ENCODE data around the gene GPR87.

GPR87 gene

DNA sequence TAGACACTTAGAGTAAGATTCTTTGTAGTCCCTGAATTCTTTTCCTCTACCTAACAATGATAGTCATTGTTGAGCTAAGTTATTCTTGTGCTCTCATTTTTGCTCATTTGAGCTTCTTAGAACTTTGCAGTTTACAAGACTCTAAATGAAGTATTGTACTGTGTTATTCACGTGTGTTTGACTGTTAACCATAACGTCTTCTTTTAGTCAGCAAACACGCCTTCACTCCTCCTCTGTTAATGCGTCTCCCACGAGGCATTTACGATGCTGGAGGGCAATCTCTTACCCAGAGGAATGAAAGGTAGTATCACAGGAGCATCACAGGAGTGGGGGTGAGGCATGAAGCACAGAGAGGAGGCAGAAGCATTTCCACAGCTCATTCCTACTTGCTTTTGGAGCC lies 23.5 kb downstream of the GPR87 start:
- DNase-seq (ENCODE audit: low read depth) = no peak
- no peak overlapping the region for H3K4me3 ChIP-seq (ENCODE audit: low read depth, low read length)
- TF ChIP-seq, protein P1, sequence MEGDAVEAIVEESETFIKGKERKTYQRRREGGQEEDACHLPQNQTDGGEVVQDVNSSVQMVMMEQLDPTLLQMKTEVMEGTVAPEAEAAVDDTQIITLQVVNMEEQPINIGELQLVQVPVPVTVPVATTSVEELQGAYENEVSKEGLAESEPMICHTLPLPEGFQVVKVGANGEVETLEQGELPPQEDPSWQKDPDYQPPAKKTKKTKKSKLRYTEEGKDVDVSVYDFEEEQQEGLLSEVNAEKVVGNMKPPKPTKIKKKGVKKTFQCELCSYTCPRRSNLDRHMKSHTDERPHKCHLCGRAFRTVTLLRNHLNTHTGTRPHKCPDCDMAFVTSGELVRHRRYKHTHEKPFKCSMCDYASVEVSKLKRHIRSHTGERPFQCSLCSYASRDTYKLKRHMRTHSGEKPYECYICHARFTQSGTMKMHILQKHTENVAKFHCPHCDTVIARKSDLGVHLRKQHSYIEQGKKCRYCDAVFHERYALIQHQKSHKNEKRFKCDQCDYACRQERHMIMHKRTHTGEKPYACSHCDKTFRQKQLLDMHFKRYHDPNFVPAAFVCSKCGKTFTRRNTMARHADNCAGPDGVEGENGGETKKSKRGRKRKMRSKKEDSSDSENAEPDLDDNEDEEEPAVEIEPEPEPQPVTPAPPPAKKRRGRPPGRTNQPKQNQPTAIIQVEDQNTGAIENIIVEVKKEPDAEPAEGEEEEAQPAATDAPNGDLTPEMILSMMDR (IDR thresholded peaks at IDR 0.05; ENCODE audit: low read depth, low read length, missing control alignments) = no peak

DNA sequence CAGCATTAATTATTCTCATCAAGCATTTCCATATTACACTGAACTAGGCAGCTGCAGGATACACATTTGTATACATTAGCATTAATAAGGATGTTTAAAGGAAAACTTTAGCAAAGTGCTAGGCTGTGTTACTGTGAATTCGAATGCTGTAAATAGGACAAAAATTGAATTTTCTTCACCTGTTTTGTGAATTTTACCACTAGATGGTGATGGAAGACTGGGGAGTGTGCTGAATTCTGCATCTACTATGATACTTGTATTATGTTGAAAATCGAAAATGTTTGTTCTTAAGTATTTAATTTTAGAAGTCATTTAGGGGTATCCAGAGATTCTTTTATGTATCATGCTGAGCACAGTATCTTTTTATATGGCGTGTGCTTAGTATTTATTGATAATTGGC lies 25.9 kb downstream of the GPR87 start:
- H3K4me3 ChIP-seq (ENCODE audit: low read depth, low read length) = no peak overlapping the region
- DNase-seq (ENCODE audit: low read depth) = no peak
- TF ChIP-seq, protein P1 (IDR thresholded peaks at IDR 0.05; ENCODE audit: low read depth, low read length, missing control alignments) = peak; percentile 39

DNA sequence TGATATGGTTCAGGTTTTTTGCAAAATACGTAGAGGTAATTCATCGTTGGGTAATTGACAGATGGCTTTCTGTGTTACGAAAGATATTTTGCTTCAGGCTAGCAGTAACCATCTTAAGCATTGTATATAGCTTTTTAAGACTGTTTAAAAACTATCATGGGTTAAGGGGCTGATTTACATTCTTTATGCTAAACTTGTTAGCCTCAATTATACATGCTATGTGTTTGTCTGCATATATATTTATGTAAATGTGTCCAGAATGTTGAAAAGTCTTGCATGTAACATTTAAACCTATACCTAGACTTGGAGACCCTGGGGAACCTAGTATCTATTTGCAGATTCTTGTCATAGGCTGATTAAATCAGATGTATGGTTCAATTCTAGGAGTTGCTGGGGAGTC lies 27.2 kb downstream of the GPR87 start:
- no peak overlapping the region for H3K4me3 ChIP-seq (ENCODE audit: low read depth, low read length)
- TF ChIP-seq, protein P1 (IDR thresholded peaks at IDR 0.05; ENCODE audit: low read depth, low read length, missing control alignments) = no peak
- DNase-seq (ENCODE audit: low read depth) = no peak

DNA sequence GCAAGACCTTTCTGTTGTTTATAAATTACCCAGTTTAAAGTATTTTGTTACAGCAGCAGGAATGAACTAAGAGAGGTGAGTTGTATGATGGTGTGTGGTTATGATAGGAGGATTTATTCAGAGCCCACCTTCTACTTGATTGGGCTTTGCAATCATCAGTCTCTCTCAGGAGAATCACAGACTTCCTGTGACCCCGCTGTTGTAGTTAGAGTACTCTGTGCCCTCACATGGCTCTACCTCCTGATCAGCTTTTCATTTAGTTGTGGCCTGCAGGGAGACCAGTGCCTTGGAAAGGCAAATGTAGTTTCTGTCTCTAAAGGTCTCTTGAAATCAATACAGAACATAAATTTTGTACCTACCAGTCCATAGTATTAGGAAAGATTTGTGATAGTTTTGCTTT lies 30.7 kb downstream of the GPR87 start:
- no peak overlapping the region for H3K4me3 ChIP-seq (ENCODE audit: low read depth, low read length)
- TF ChIP-seq, protein P1 (IDR thresholded peaks at IDR 0.05; ENCODE audit: low read depth, low read length, missing control alignments) = no peak
- DNase-seq (ENCODE audit: low read depth) = no peak

DNA sequence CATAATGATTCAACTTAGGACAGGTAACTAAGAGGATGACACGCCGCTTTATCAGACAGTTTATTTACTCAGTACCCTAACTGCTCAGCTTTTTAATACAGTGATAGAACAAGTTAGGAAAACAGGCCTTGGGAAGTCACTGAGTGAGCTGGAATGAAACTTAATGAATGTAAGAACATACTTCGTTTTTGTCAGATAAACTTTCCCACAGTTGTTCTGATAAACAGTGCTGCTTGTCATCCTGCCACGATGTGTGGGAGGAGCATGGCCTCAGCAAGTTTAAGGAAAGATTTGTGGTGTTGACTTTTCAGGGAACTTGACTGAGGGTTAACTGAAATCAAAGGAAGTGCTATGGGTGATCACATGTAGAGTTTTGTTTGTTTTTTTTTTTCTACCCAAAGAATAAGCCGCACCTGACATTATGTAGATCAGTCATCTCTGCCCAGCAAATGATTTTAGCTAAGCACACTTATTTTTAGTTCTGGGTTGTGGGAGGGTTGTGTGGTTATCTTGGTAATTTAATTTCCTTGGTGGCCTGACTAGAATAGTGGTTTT lies 32.6 kb downstream of the GPR87 start:
- TF ChIP-seq, protein P1 (IDR thresholded peaks at IDR 0.05; ENCODE audit: low read depth, low read length, missing control alignments) = no peak
- no peak for DNase-seq (ENCODE audit: low read depth)
- H3K4me3 ChIP-seq (ENCODE audit: low read depth, low read length) = no peak overlapping the region

DNA sequence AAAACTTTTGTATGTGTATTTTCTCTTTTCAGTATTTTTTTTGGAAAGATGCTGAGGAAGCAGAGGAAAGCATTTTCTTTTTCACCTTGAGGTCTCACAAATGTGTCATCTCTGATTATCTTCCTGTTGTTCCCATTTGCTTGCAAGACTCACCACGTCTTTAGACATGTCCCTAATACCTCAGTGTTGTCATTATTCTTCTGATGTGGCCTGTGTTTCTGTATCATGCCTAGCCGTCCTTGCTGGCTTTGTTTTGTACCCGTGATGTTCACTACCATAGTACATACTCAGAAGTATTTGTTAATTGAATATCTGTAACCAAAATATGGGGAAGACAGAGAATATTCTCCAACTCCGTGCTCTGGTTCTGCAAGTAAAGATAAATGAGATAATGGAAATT lies 33.2 kb downstream of the GPR87 start:
- TF ChIP-seq, protein P1 (IDR thresholded peaks at IDR 0.05; ENCODE audit: low read depth, low read length, missing control alignments) = no peak
- no peak overlapping the region for H3K4me3 ChIP-seq (ENCODE audit: low read depth, low read length)
- no peak for DNase-seq (ENCODE audit: low read depth)

DNA sequence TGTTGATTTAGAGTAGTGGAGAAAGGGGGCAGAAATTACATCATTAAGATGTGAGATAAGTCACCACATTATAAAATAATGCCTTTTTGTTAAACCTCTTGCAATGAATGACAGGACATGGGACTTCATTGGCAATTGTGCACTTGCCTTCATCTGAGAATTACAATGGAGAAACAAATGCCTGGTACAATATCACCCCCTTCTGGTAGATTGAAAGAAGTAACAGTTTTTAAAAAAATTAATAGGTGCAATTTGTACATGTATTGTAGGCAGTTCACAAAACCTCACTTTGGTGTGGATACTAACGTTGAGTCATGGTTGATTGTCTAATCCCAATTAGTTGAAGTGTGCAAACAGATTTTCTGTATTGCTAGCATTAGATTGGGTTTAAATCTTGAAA lies 33.7 kb downstream of the GPR87 start:
- TF ChIP-seq, protein P1 (IDR thresholded peaks at IDR 0.05; ENCODE audit: low read depth, low read length, missing control alignments) = peak; percentile 51
- peak; percentile 25 for DNase-seq (ENCODE audit: low read depth)
- no peak overlapping the region for H3K4me3 ChIP-seq (ENCODE audit: low read depth, low read length)
